GDM1 (cell line): ENCODE results near the gene GTF3C1.

ENCODE experiments used
- DNase-seq: peaks from one replicate; lab custom pipeline; 2025; lab: John Stamatoyannopoulos, UW

GTF3C1 gene

DNA sequence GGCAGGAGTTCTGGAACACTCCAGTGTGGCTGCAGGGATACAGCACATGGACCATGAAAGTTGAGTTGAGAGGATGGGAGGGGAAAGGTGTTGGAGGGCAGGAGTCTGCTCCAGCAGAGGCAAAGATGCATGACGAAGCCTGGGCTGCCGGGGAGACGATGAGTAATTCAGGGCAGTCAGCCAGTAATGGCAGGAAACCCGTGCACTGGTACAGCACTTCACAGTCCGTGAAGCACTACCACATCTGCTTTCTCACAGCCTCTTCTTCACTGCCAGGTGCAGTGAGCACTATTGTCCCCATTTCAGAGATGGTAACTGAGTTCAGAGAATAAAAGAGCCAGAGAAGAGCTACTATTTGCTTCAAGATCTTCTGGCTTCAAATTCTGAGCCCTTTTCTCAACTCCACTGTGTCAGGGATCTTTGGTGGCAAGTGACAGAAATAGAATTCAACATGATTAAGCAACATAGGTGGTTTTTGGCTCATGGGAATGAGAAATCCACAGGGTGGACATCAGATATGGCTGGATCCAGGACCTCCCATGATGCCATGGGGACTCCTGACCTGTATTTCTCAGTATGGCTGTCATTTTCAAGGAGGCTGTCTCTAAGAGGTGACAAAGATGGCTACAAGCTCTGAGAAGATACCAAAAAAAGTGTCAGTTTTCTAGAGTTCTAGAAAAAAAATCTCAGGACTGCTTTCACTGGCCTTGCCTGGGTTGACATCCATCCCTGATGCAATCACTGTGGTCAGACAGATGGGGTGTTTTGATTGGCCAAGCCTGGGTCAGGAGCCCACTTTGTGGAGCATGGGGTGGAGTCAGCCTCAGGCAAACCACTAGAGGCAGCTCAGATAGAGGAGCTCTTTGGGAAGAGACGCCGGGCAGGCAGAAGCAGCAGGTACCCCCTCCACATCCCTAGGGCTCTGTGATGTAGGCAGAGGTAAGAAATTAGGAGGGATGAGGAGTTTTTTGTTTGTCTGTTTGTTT, 123.0 kb downstream of the GTF3C1 start:
- DNase-seq = peak; percentile 52

DNA sequence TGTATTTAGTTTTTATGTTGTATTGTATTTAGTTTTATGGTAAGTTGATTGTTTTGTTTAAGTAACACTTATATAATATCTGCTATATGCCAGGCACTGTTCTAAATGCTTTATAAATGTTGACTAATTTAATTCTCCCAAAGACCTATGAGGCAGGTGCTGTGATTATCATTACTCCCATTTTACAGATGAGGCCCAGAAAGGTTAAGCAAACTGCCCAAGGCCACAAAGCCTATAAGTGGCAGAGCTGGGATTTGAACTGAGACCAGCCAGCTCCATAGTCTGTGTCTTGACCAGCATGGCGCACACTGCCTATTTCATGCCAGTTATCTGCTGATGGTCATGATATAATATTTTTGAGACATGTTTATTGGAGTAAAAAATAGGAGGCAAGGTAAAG, 123.8 kb downstream of the GTF3C1 start:
- no peak for DNase-seq

DNA sequence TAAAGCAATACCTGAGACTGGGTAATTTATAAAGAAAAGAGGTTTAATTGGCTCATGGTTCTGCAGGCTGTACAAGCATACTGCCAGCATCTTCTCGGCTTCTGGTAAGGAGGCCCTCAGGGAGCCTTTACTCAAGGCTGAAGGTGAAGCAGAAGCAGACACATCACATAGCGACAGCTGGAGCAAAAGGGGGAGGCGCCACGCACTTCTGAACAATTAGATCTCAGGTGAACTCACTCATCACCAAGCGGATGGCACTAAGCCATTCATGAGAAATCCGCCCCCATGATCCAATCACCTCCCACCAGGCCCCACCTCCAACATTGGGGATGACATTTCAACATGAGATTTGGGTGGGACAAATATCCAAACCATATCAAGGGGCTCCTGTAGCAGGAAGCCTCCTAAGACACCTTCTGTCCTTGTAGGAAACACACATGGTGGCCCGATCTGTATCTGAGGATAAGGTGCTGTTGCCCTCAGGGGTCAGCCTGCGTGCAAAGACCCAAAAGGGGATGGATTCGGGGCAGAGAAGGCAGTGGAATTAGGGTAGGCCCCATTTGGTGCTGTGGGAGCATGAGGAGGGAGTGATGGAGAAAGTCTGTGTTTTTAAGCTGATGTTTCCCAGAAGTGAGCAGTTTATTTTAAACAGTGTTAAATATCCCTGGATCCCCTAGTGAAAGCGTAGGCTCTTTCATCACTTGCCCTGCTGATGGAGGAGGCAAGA, 124.8 kb downstream of the GTF3C1 start:
- DNase-seq = no peak

DNA sequence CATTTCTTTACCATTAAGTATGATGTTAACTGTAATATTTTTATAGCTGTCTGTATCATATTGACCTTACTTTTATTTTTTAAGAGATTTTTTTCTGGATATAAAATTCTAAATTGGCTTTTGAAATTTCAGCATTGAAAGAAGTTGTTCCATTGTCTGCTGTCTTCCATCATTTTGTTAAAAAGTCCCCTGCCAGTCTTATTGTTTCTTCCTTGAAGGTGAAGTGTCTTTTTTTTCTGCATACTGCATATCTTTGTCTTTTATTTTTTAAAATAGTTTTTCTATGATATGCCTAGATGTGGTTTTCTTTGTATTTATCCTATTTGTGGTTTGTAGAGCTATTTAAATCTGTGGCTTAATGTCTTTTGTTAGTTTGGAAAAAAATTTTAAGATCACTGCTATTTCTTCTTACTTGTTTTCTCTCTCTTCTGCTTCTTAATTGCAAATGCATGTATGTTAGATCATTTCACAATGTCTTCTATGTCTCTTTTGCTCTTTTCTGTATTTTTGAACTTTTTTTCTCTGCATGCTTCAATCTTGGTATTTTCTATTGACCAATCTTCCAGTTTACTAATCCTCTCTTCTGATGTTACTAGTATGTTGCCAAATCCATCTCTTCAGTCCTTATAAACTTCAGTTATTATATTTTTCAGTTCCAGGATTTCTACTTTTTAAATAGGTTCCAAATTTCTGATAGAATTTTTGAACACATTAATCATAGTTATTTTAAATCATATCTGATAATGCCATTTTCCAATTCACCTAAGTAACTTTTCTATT, 127.6 kb downstream of the GTF3C1 start:
- no peak for DNase-seq

DNA sequence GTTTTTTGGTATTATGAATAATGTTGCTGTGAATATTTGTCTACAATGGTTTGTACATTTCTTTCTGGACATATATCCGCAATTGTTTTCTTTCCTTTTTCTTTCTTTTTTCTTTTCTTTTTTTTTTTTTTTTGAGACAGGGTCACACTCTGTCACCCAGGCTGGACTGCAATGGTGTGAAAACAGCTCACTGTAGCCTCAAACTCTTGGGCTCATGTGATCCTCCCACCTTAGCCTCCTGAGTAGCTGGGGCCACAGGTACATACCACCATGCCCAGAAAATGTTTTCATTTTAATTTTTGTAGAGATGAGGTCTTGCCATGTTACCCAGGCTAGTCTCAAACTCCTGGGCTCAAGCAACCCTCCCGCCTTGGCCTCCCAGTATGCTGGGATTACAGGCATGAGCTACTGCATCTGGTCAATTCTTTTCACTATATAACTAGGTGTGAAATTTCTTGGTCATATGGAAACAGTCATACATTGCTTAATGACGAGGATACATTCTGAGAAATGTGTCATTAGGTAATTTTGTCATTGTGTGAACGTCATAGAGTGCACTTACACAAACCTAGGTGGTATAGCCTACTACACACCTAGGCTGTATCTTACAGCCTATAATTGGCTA, 132.6 kb downstream of the GTF3C1 start:
- DNase-seq = no peak

DNA sequence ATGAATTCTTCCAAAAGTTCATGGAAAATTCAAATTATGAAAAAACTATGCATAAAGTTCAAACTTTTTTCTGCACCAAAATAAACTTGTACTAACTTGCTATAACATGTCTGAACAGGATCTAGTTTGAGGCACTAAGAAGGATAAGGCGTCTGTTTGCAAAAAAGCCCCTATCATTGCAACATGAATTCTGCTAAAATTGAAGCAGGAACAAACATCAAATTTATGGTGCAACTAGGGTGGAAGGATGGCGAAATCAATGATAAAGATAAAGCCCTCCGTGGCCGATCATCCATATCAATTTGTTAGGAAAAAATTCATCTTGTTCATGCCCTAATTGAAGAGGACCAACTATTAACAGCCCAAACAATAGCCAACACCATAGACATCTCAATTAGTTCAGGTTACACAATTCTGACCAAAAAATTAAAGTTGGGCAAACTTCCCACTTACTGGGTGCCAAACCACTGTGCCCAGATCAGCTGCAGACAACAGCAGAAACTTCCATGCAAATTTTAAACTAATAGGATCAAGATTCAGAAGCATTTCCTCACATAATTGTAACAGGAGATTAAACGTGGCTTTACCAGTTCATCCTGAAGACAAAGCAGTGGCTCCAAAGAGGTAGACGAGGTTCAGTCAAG, 134.8 kb downstream of the GTF3C1 start:
- DNase-seq = no peak

DNA sequence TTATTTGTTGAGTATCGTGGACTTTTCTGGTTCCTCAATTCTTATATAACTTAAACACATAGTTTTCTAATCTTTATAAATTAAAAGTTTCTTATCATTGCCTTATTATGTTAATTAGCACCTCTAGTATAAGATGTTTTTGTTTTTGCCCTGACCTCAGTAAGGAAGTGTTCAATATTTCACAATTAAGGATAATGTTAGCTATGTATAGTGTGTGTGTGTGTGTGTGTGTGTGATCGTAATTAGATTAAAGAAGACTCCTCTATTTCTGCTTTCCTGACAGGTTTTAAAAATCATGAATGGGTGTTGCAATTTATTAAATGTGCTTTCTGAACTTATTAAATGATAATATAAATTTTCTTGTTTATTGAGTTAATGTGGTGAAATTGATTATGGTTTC, 135.8 kb downstream of the GTF3C1 start:
- no peak for DNase-seq

DNA sequence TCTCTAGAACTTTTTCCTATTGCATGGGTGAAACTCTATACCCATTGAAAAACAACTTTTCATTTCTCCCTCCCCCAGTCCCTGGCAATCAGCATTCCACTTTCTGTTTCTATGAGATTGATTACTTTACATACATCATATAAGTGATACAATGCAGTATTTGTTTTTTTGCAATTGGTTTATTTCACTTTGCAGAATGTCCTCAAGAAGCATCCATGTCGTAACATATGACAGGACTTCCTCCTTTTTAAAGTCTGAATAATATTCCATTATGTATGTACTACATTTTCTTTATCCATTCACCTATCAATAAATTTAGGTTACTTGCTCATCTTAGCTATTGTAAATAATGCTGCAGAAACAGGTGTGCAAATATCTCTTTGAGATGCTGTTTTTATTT, 139.0 kb downstream of the GTF3C1 start:
- DNase-seq = no peak
